HG03432 (cell line): Measurements from ENCODE around the gene RSPH10B2.
"Not testable (repeated sequence)": the region's sequence is repeated elsewhere in the genome, so short reads cannot be mapped to it uniquely, and the experiment has no call there.

Experiments
- ATAC-seq: cut with Tn5 transposase; IDR thresholded peaks from one replicate; pipeline ENCODE4 v1.9.1; 2021; ENCODE audit warnings: mild to moderate bottlenecking, moderate library complexity; ENCODE audit not compliant: unreplicated experiment

RSPH10B2 gene

GRCh38 chr7:6781581-6781980 lies 27.7 kb downstream of the RSPH10B2 start:
- not testable (repeated sequence) for ATAC-seq

- not testable (repeated sequence) for ATAC-seq
These were observed 35.5 kb downstream of the RSPH10B2 start for GRCh38 chr7:6789353-6789752.

- not testable (repeated sequence) for ATAC-seq
These were observed 38.4 kb downstream of the RSPH10B2 start for GRCh38 chr7:6792113-6792872.

- not testable (repeated sequence) for ATAC-seq
These were observed 40.4 kb downstream of the RSPH10B2 start for GRCh38 chr7:6794276-6794675.

GRCh38 chr7:6797218-6797617 lies 43.3 kb downstream of the RSPH10B2 start:
- ATAC-seq = not testable (repeated sequence)

- not testable (repeated sequence) for ATAC-seq
These were observed 44.1 kb downstream of the RSPH10B2 start for GRCh38 chr7:6798047-6798446.

GRCh38 chr7:6799887-6800286 lies 46.0 kb downstream of the RSPH10B2 start:
- ATAC-seq = not testable (repeated sequence)

GRCh38 chr7:6800331-6800730 lies 46.4 kb downstream of the RSPH10B2 start:
- not testable (repeated sequence) for ATAC-seq

GRCh38 chr7:6807393-6807918 lies 53.6 kb downstream of the RSPH10B2 start:
- ATAC-seq = not testable (repeated sequence)

GRCh38 chr7:6807959-6808358 lies 54.1 kb downstream of the RSPH10B2 start:
- not testable (repeated sequence) for ATAC-seq

- not testable (repeated sequence) for ATAC-seq
These were observed 59.1 kb downstream of the RSPH10B2 start for GRCh38 chr7:6813011-6813410.

- not testable (repeated sequence) for ATAC-seq
These were observed 61.6 kb downstream of the RSPH10B2 start for GRCh38 chr7:6815470-6815869.

- not testable (repeated sequence) for ATAC-seq
These were observed 67.7 kb downstream of the RSPH10B2 start for GRCh38 chr7:6821622-6822021.

GRCh38 chr7:6825236-6826125 lies 71.6 kb downstream of the RSPH10B2 start:
- ATAC-seq = peak; percentile 50

GRCh38 chr7:6826151-6826550 lies 72.2 kb downstream of the RSPH10B2 start, which contains the start of gene CCZ1B:
Gene CCZ1B, minus strand, starts transcription at chr7:6826275. Its CDS starts 78 bp downstream, at chr7:6826197.
- ATAC-seq = peak; percentile 100

- ATAC-seq = not testable (repeated sequence)
These were observed 73.3 kb downstream of the RSPH10B2 start for GRCh38 chr7:6827180-6827579.

GRCh38 chr7:6829616-6830015 lies 75.7 kb downstream of the RSPH10B2 start:
- ATAC-seq = not testable (repeated sequence)

GRCh38 chr7:6830026-6830425 lies 76.1 kb downstream of the RSPH10B2 start:
- ATAC-seq = not testable (repeated sequence)

GRCh38 chr7:6831018-6831725 lies 77.3 kb downstream of the RSPH10B2 start:
- ATAC-seq = no peak

- no peak for ATAC-seq
These were observed 79.7 kb downstream of the RSPH10B2 start for GRCh38 chr7:6833636-6834035.

- ATAC-seq = not testable (repeated sequence)
These were observed 81.6 kb downstream of the RSPH10B2 start for GRCh38 chr7:6835521-6835920.
